Measurements from ENCODE around the gene SGO1.
"Not testable (repeated sequence)": the region's sequence is repeated elsewhere in the genome, so short reads cannot be mapped to it uniquely, and the experiment has no call there.

The SGO1 gene

GRCh38 chr3:20185679-20186599, at the start of gene SGO1:
Gene SGO1 (minus strand): TSS chr3:20186206. CDS start chr3:20184027, 2,179 bp downstream.
- in situ Hi-C loops (cut with MboI; ENCODE audit: low sequenced_read_pairs) = no loop called here

GRCh38 chr3:20235796-20236195, 49.8 kb upstream of the SGO1 start:
- in situ Hi-C loops (cut with MboI; ENCODE audit: low sequenced_read_pairs) = no loop called here

GRCh38 chr3:20232906-20233780, 47.1 kb upstream of the SGO1 start:
- in situ Hi-C loops (cut with MboI; ENCODE audit: low sequenced_read_pairs) = no loop called here

- in situ Hi-C loops (cut with MboI; ENCODE audit: low sequenced_read_pairs) = no loop called here
Measured at GRCh38 chr3:20230954-20231353, 44.9 kb upstream of the SGO1 start.

GRCh38 chr3:20225769-20226168, 39.8 kb upstream of the SGO1 start:
- in situ Hi-C loops (cut with MboI; ENCODE audit: low sequenced_read_pairs) = no loop called here

- in situ Hi-C loops (cut with MboI; ENCODE audit: low sequenced_read_pairs) = no loop called here
Measured at GRCh38 chr3:20222274-20222673, 36.3 kb upstream of the SGO1 start.

- in situ Hi-C loops (cut with MboI; ENCODE audit: low sequenced_read_pairs) = no loop called here
Measured at GRCh38 chr3:20218215-20218614, 32.2 kb upstream of the SGO1 start.

- in situ Hi-C loops (cut with MboI; ENCODE audit: low sequenced_read_pairs) = no loop called here
Measured at GRCh38 chr3:20215636-20216035, 29.6 kb upstream of the SGO1 start.

- in situ Hi-C loops (cut with MboI; ENCODE audit: low sequenced_read_pairs) = not testable (repeated sequence)
Measured at GRCh38 chr3:20213491-20213890, 27.5 kb upstream of the SGO1 start.

- in situ Hi-C loops (cut with MboI; ENCODE audit: low sequenced_read_pairs) = not testable (repeated sequence)
Measured at GRCh38 chr3:20207945-20208344, 21.9 kb upstream of the SGO1 start.

- in situ Hi-C loops (cut with MboI; ENCODE audit: low sequenced_read_pairs) = not testable (repeated sequence)
Measured at GRCh38 chr3:20205898-20206297, 19.9 kb upstream of the SGO1 start.

GRCh38 chr3:20201143-20201542, 15.1 kb upstream of the SGO1 start:
- in situ Hi-C loops (cut with MboI; ENCODE audit: low sequenced_read_pairs) = no loop called here

- in situ Hi-C loops (cut with MboI; ENCODE audit: low sequenced_read_pairs) = no loop called here
Measured at GRCh38 chr3:20197775-20198174, 11.8 kb upstream of the SGO1 start.

GRCh38 chr3:20194793-20195460, 8.9 kb upstream of the SGO1 start:
- in situ Hi-C loops (cut with MboI; ENCODE audit: low sequenced_read_pairs) = no loop called here

- in situ Hi-C loops (cut with MboI; ENCODE audit: low sequenced_read_pairs) = no loop called here
Measured at GRCh38 chr3:20190991-20191390, 5.0 kb upstream of the SGO1 start.

- in situ Hi-C loops (cut with MboI; ENCODE audit: low sequenced_read_pairs) = no loop called here
Measured at GRCh38 chr3:20186600-20187004, 596 bp upstream of the SGO1 start.

- in situ Hi-C loops (cut with MboI; ENCODE audit: low sequenced_read_pairs) = no loop called here
Measured at GRCh38 chr3:20185331-20185678, 701 bp downstream of the SGO1 start.

GRCh38 chr3:20182206-20182605, 3.8 kb downstream of the SGO1 start:
- in situ Hi-C loops (cut with MboI; ENCODE audit: low sequenced_read_pairs) = no loop called here

GRCh38 chr3:20181276-20181675, 4.7 kb downstream of the SGO1 start:
- in situ Hi-C loops (cut with MboI; ENCODE audit: low sequenced_read_pairs) = no loop called here

- in situ Hi-C loops (cut with MboI; ENCODE audit: low sequenced_read_pairs) = no loop called here
Measured at GRCh38 chr3:20173844-20174410, 12.1 kb downstream of the SGO1 start.

GRCh38 chr3:20161714-20162113, 24.3 kb downstream of the SGO1 start:
- in situ Hi-C loops (cut with MboI; ENCODE audit: low sequenced_read_pairs) = no loop called here

Measured in HL-60/S4 treated with retinoic acid at 250 ng/mL for 4 days and 3 days (cell line).